ENCODE results near the gene GTF3C1. TPM values are rescaled to one million over a fixed set of nuclear protein-coding genes. Genes with fewer than 3 reads are reported as not detected.

GTF3C1 gene
- total RNA-seq, 4 donors from 2014 or later: 129 to 276 (median 181) TPM

- WGBS: 87% methylated on average over 1 of the region's 1 CpG
- no peaks in the 10 kb centered on the region for H3K36me3 ChIP-seq
- H3K27ac ChIP-seq: no peak overlapping the region
- H3K4me3 ChIP-seq: no peak overlapping the region
- H3K9me3 ChIP-seq: peaks cover 14% of the 10 kb centered on the region
- DNase-seq (ENCODE audit: low spot score in 2 of 2): peak; percentile 4 to 13
- TF ChIP-seq POLR2A (IDR thresholded peaks at IDR 0.05) (no peak), POLR2AphosphoS5 (IDR thresholded peaks at IDR 0.05) (no peak), EP300 (IDR thresholded peaks at IDR 0.05) (no peak), CTCF (IDR thresholded peaks at IDR 0.05) (no peak)
- H3K27me3 ChIP-seq: peaks cover 14% of the 10 kb centered on the region
- no peaks in the 10 kb centered on the region for H3K4me1 ChIP-seq
These were observed 123.8 kb downstream of the GTF3C1 start for GRCh38 chr16:27425961-27426360.

- WGBS: 86% methylated on average over 10 of the region's 10 CpGs
- Histone ChIP-seq H3K27ac (no peak overlapping the region), H3K4me3 (no peak overlapping the region), H3K27me3 (peaks cover 6% of the 10 kb centered on the region), H3K36me3 (no peaks in the 10 kb centered on the region), H3K9me3 (peaks cover 14% of the 10 kb centered on the region), H3K4me1 (no peaks in the 10 kb centered on the region)
- DNase-seq (ENCODE audit: low spot score in 2 of 2): peak; percentile 31 to 50
- TF ChIP-seq POLR2AphosphoS5 (IDR thresholded peaks at IDR 0.05): no peak
- no peak for TF ChIP-seq CTCF (IDR thresholded peaks at IDR 0.05)
- TF ChIP-seq POLR2A (IDR thresholded peaks at IDR 0.05): no peak
- no peak for TF ChIP-seq EP300 (IDR thresholded peaks at IDR 0.05)
These were observed 124.8 kb downstream of the GTF3C1 start for GRCh38 chr16:27424772-27425498.

DNA sequence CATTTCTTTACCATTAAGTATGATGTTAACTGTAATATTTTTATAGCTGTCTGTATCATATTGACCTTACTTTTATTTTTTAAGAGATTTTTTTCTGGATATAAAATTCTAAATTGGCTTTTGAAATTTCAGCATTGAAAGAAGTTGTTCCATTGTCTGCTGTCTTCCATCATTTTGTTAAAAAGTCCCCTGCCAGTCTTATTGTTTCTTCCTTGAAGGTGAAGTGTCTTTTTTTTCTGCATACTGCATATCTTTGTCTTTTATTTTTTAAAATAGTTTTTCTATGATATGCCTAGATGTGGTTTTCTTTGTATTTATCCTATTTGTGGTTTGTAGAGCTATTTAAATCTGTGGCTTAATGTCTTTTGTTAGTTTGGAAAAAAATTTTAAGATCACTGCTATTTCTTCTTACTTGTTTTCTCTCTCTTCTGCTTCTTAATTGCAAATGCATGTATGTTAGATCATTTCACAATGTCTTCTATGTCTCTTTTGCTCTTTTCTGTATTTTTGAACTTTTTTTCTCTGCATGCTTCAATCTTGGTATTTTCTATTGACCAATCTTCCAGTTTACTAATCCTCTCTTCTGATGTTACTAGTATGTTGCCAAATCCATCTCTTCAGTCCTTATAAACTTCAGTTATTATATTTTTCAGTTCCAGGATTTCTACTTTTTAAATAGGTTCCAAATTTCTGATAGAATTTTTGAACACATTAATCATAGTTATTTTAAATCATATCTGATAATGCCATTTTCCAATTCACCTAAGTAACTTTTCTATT, 127.6 kb downstream of the GTF3C1 start:
- Histone ChIP-seq H3K36me3 (no peaks in the 10 kb centered on the region), H3K4me1 (no peaks in the 10 kb centered on the region), H3K27ac (no peak overlapping the region), H3K9me3 (peaks cover 14% of the 10 kb centered on the region), H3K27me3 (no peaks in the 10 kb centered on the region), H3K4me3 (no peak overlapping the region)
- DNase-seq (ENCODE audit: low spot score in 2 of 2): no peak
- TF ChIP-seq CTCF (IDR thresholded peaks at IDR 0.05) (no peak), POLR2AphosphoS5 (IDR thresholded peaks at IDR 0.05) (no peak), POLR2A (IDR thresholded peaks at IDR 0.05) (no peak), EP300 (IDR thresholded peaks at IDR 0.05) (no peak)

DNA sequence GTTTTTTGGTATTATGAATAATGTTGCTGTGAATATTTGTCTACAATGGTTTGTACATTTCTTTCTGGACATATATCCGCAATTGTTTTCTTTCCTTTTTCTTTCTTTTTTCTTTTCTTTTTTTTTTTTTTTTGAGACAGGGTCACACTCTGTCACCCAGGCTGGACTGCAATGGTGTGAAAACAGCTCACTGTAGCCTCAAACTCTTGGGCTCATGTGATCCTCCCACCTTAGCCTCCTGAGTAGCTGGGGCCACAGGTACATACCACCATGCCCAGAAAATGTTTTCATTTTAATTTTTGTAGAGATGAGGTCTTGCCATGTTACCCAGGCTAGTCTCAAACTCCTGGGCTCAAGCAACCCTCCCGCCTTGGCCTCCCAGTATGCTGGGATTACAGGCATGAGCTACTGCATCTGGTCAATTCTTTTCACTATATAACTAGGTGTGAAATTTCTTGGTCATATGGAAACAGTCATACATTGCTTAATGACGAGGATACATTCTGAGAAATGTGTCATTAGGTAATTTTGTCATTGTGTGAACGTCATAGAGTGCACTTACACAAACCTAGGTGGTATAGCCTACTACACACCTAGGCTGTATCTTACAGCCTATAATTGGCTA, 132.6 kb downstream of the GTF3C1 start:
- DNase-seq (ENCODE audit: low spot score in 2 of 2): no peak
- 86% methylated on average over 4 of the region's 4 CpGs for WGBS
- TF ChIP-seq EP300 (IDR thresholded peaks at IDR 0.05) (no peak), POLR2A (IDR thresholded peaks at IDR 0.05) (no peak), POLR2AphosphoS5 (IDR thresholded peaks at IDR 0.05) (no peak), CTCF (IDR thresholded peaks at IDR 0.05) (no peak)
- Histone ChIP-seq H3K27me3 (no peaks in the 10 kb centered on the region), H3K4me3 (no peak overlapping the region), H3K36me3 (no peaks in the 10 kb centered on the region), H3K27ac (no peak overlapping the region), H3K9me3 (peaks cover 3% of the 10 kb centered on the region), H3K4me1 (no peaks in the 10 kb centered on the region)
